Right lobe of liver (tissue), 6 donors: Measurements from ENCODE around the gene CELF4. TPM values are rescaled to one million over a fixed set of nuclear protein-coding genes. Genes with fewer than 3 reads are reported as not detected.

Experiments
- ATAC-seq, 4 donors: fragments of 200-7000 bp; cut with Tn5 transposase; one replicate each; pipeline ENCODE4 v1.9.1; 2020; ENCODE audit warnings: mild to moderate bottlenecking in 4 of 4, moderate library complexity in 4 of 4
- DNase-seq, 3 donors: peaks; one replicate each; pipeline ENCODE4 v3.0.0-alpha.2; 2020
- H3K27ac ChIP-seq, 3 donors: fragments of 200-600 bp; one replicate each; pipeline ENCODE4 v1.8.0; 2022
- H3K27me3 ChIP-seq, 2 donors: fragments of 200-600 bp; one replicate each; pipeline ENCODE4 v1.8.0; 2022
- H3K36me3 ChIP-seq, 4 donors: fragments of 200-600 bp; sonication (generic) in 1 of 4; one replicate each; pipeline versions ENCODE4 v1.5.1 to v1.8.0; 2017 to 2022; ENCODE audit warnings: control low read depth in 1 of 4
- H3K4me1 ChIP-seq, 4 donors: fragments of 200-600 bp; sonication (generic) in 1 of 4; one replicate each; pipeline versions ENCODE4 v1.5.1 to v1.8.0; 2017 to 2022; ENCODE audit warnings: control low read depth in 1 of 4
- H3K4me3 ChIP-seq, 3 donors: fragments of 200-600 bp; one replicate each; pipeline ENCODE4 v1.8.0; 2022
- H3K9me3 ChIP-seq, 4 donors: fragments of 200-600 bp; sonication (generic) in 1 of 4; one replicate each; pipeline versions ENCODE4 v1.5.1 to v1.8.0; 2017 to 2022; ENCODE audit warnings: control low read depth in 1 of 4
- CTCF ChIP-seq, 4 donors: fragments of 200-600 bp in 3 of 4; fragments of 450-650 bp in 1 of 4; IDR thresholded peaks; one replicate each; pipeline versions ENCODE4 v1.5.1 to v1.8.0; 2016 to 2022; ENCODE audit warnings: antibody characterized with exemption in 4 of 4, mild to moderate bottlenecking in 2 of 4
- POLR2A ChIP-seq: fragments of 450-650 bp; IDR thresholded peaks from one replicate; pipeline ENCODE4 v1.6.1; 2017; ENCODE audit warnings: antibody characterized with exemption, mild to moderate bottlenecking
- WGBS: methylation state at CpG from one replicate; pipeline ENCODE4 v1.1.6; 2018; ENCODE audit warnings: low coverage, low lambda C conversion rate; ENCODE audit not compliant: insufficient coverage; ENCODE audit errors: missing lambda C conversion rate; 5-methylcytosine and 5-hydroxymethylcytosine counted together
- intact Hi-C, 2 donors: fragments of 100-400 bp; cut with DNase I; formaldehyde crosslinking; loops; one replicate each; pipeline versions ENCODE4 v1.11.2 to v1.14.1; 2022
- total RNA-seq, 6 experiments: library from RNA; depleted of rRNA in 2 of 6; stranded (reverse); fragments of >200 nt in 2 of 6; fragmentation: NEBNext Ultra II Directional in 3 of 6; extraction: Animal tissue kit (Norgen Biotek cat#: 25700) in 3 of 6; gene quantifications; one replicate each; pipeline versions ENCODE4 v1.1.0 to v1.2.4, GENCODE V29; 2016 to 2023
- donor health status: DM: no; HTN: yes; CAD: no.
- donor health status: DM: no; HTN: no; CAD: no.
- donor health status: DM: no; HTN: no; CAD: no.
- donor health status: DM: no; HTN: yes; CAD: no.
- donor health status: DM: no; HTN: yes; CAD: no.

Gene CELF4
- total RNA-seq, 6 experiments from 2014 or later = 0.06 TPM; not detected in 5

- TF ChIP-seq CTCF (IDR thresholded peaks at IDR 0.05) (no peak), POLR2A (no peak)
- Histone ChIP-seq H3K36me3 (no peaks in the 10 kb centered on the region), H3K9me3 (no peaks in the 10 kb centered on the region), H3K27ac (no peak overlapping the region), H3K27me3 (peaks cover 2 to 5% of the 10 kb centered on the region in 2 donors), H3K4me1 (peaks cover 0 to 4% (median 0%) of the 10 kb centered on the region in 4 donors), H3K4me3 (no peak overlapping the region)
- peak in 1 of 3 donors; percentile 21 for DNase-seq
- intact Hi-C loops = no loop called here
- ATAC-seq = no peak
- WGBS = no CpG with 5 or more reads among the region's 6 CpGs
These were observed 315.5 kb downstream of the CELF4 start for GRCh38 chr18:37249895-37250618.

GRCh38 chr18:37249171-37249886 lies 316.3 kb downstream of the CELF4 start:
- Histone ChIP-seq H3K9me3 (no peaks in the 10 kb centered on the region), H3K36me3 (no peaks in the 10 kb centered on the region), H3K4me3 (no peak overlapping the region), H3K4me1 (peaks cover 0 to 4% (median 0%) of the 10 kb centered on the region in 4 donors), H3K27ac (no peak overlapping the region), H3K27me3 (peaks cover under 1 to 2% of the 10 kb centered on the region in 2 donors)
- intact Hi-C loops = no loop called here
- ATAC-seq = no peak
- TF ChIP-seq CTCF (IDR thresholded peaks at IDR 0.05) (no peak), POLR2A (no peak)
- WGBS = 62% methylated on average over 5 of the region's 11 CpGs
- peak in 1 of 3 donors; percentile 28 for DNase-seq

- DNase-seq (no peak), ATAC-seq (no peak)
- 96% methylated on average over 3 of the region's 5 CpGs for WGBS
- no peak for TF ChIP-seq POLR2A
- TF ChIP-seq CTCF (IDR thresholded peaks at IDR 0.05) = no peak
- no peak overlapping the region for H3K4me3 ChIP-seq
- no peak overlapping the region for H3K27ac ChIP-seq
- no peaks in the 10 kb centered on the region for H3K4me1 ChIP-seq
- H3K36me3 ChIP-seq = no peaks in the 10 kb centered on the region
- intact Hi-C loops = no loop called here
- H3K9me3 ChIP-seq = no peaks in the 10 kb centered on the region
- peaks cover 0 to 2% of the 10 kb centered on the region in 2 donors for H3K27me3 ChIP-seq
These were observed 317.3 kb downstream of the CELF4 start for GRCh38 chr18:37248281-37248680.

GRCh38 chr18:37247497-37248161 lies 318.0 kb downstream of the CELF4 start:
- Histone ChIP-seq H3K36me3 (no peaks in the 10 kb centered on the region), H3K27me3 (peaks cover 0 to 2% of the 10 kb centered on the region in 2 donors), H3K9me3 (no peaks in the 10 kb centered on the region), H3K4me3 (no peak overlapping the region), H3K27ac (no peak overlapping the region), H3K4me1 (no peaks in the 10 kb centered on the region)
- DNase-seq = peak in 1 of 3 donors; percentile 28
- no peak for ATAC-seq
- WGBS = 75% methylated on average over 7 of the region's 10 CpGs
- intact Hi-C loops = no loop called here
- TF ChIP-seq CTCF (IDR thresholded peaks at IDR 0.05) = no peak
- no peak for TF ChIP-seq POLR2A
